Stimulated activated CD8-positive, alpha-beta memory T cell treated with anti-CD3 and anti-CD28 coated beads, Interleukin-7, amount 100 ng/mL, for 24 hours (primary cell): ENCODE results near the gene NVL.
"Not testable (repeated sequence)": the region's sequence is repeated elsewhere in the genome, so short reads cannot be mapped to it uniquely, and the experiment has no call there.

ENCODE experiments used
- DNase-seq: peaks from one replicate; pipeline ENCODE4 v3.0.0-alpha.2; 2020; ENCODE audit warnings: low read depth

NVL gene

GRCh38 chr1:224235813-224236493, 94.0 kb downstream of the NVL start:
- DNase-seq: no peak

- no peak for DNase-seq
Measured at GRCh38 chr1:224234017-224234416, 96.0 kb downstream of the NVL start.

- no peak for DNase-seq
Measured at GRCh38 chr1:224226849-224227502, 103.0 kb downstream of the NVL start.

- DNase-seq: no peak
Measured at GRCh38 chr1:224223819-224224714, 105.9 kb downstream of the NVL start.

- no peak for DNase-seq
Measured at GRCh38 chr1:224219612-224220059, 110.3 kb downstream of the NVL start.

- no peak for DNase-seq
Measured at GRCh38 chr1:224219011-224219611, 110.9 kb downstream of the NVL start.

- no peak for DNase-seq
Measured at GRCh38 chr1:224217655-224218623, 112.0 kb downstream of the NVL start.

- DNase-seq: no peak
Measured at GRCh38 chr1:224216382-224216781, 113.6 kb downstream of the NVL start.

GRCh38 chr1:224213438-224214119, 116.4 kb downstream of the NVL start:
- DNase-seq: no peak

- DNase-seq: no peak
Measured at GRCh38 chr1:224212618-224213061, 117.3 kb downstream of the NVL start.

- no peak for DNase-seq
Measured at GRCh38 chr1:224211206-224211962, 118.6 kb downstream of the NVL start.

- DNase-seq: not testable (repeated sequence)
Measured at GRCh38 chr1:224205931-224206538, 123.9 kb downstream of the NVL start.

GRCh38 chr1:224205438-224205840, 124.5 kb downstream of the NVL start:
- DNase-seq: no peak

- no peak for DNase-seq
Measured at GRCh38 chr1:224203243-224204016, 126.5 kb downstream of the NVL start.

- no peak for DNase-seq
Measured at GRCh38 chr1:224201853-224202252, 128.1 kb downstream of the NVL start.

- no peak for DNase-seq
Measured at GRCh38 chr1:224201383-224201782, 128.6 kb downstream of the NVL start.

- no peak for DNase-seq
Measured at GRCh38 chr1:224199679-224200078, 130.3 kb downstream of the NVL start.

- no peak for DNase-seq
Measured at GRCh38 chr1:224198572-224198971, 131.4 kb downstream of the NVL start.
